ENCODE data around the gene SLITRK5. TPM values are rescaled to one million over a fixed set of nuclear protein-coding genes. Genes with fewer than 3 reads are reported as not detected.
A peak's percentile ranks its signal among the peaks of the same experiment; 100 is the strongest.

SLITRK5 gene
- total RNA-seq (ENCODE audit: unreplicated experiment) = 1.8 TPM
- long read RNA-seq = 0 reads

DNA sequence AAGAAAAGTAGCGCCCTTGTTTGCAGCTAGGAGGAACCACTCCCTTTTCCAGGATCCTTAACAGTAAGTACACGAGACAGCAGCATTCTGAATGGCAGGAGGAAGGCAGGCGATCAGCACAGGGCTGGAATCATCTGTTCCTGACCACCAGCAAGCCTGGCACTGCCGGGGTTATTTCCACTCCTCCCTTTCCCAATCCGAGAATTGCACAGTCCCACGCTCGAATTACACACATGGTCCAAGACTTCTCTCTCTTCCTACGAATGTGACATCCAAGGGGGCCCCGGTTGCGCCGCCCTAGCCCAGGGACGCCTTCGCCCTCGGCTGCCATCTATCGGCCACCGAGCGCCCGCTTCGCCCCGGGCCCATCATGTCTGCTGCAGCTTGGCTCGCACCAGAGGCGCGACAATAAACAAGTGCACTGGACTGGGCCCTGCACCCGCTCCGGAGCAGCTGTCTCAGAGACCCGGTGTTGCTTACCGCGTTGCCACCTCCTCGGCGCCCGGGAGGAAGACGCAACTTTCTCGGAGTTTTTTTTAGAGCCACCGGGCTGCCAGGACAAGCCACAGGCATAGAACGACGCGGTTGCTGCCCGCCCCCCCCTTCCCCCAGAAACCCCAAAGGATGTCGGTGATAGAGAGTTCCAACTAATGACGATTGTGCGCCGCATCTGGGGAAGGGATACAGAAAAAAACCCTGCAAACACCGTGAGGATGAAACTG, at the start of gene SLITRK5:
TSS of gene SLITRK5 (plus strand) at position 341 of the 722 bp plus-strand sequence. CDS start 4,018 bp downstream, outside the sequence.
- peak; percentile 78 for TF ChIP-seq CTCF (IDR thresholded peaks at IDR 0.05; ENCODE audit: partially characterized antibody, unreplicated experiment)
- Mint-ChIP-seq H3K36me3 (ENCODE audit: unreplicated experiment) (peaks cover under 1% of the 10 kb centered on the region), H3K4me1 (ENCODE audit: low read depth, unreplicated experiment) (peaks cover 8% of the 10 kb centered on the region), H3K27ac (ENCODE audit: unreplicated experiment) (peak within 1 kb of the TSS; percentile 78), H3K9me3 (ENCODE audit: unreplicated experiment) (peaks cover 13% of the 10 kb centered on the region), H3K27me3 (ENCODE audit: unreplicated experiment) (peaks cover 17% of the 10 kb centered on the region), H3K4me3 (ENCODE audit: unreplicated experiment) (peak within 1 kb of the TSS; percentile 91)
- peak; percentile 95 for DNase-seq

- no peak for TF ChIP-seq CTCF (IDR thresholded peaks at IDR 0.05; ENCODE audit: partially characterized antibody, unreplicated experiment)
- Mint-ChIP-seq H3K27me3 (ENCODE audit: unreplicated experiment) (no peaks in the 10 kb centered on the region), H3K4me3 (ENCODE audit: unreplicated experiment) (no peak overlapping the region), H3K4me1 (ENCODE audit: low read depth, unreplicated experiment) (no peaks in the 10 kb centered on the region), H3K27ac (ENCODE audit: unreplicated experiment) (no peak overlapping the region), H3K9me3 (ENCODE audit: unreplicated experiment) (no peaks in the 10 kb centered on the region), H3K36me3 (ENCODE audit: unreplicated experiment) (no peaks in the 10 kb centered on the region)
- no peak for DNase-seq
Measured at GRCh38 chr13:87622971-87623370, 48.2 kb upstream of the SLITRK5 start.

GRCh38 chr13:87656306-87656705, 14.9 kb upstream of the SLITRK5 start:
- Mint-ChIP-seq H3K4me1 (ENCODE audit: low read depth, unreplicated experiment) (peaks cover 6% of the 10 kb centered on the region), H3K27ac (ENCODE audit: unreplicated experiment) (no peak overlapping the region), H3K9me3 (ENCODE audit: unreplicated experiment) (no peaks in the 10 kb centered on the region), H3K4me3 (ENCODE audit: unreplicated experiment) (no peak overlapping the region), H3K36me3 (ENCODE audit: unreplicated experiment) (no peaks in the 10 kb centered on the region), H3K27me3 (ENCODE audit: unreplicated experiment) (peaks cover 3% of the 10 kb centered on the region)
- TF ChIP-seq CTCF (IDR thresholded peaks at IDR 0.05; ENCODE audit: partially characterized antibody, unreplicated experiment) = no peak
- DNase-seq = no peak

DNA sequence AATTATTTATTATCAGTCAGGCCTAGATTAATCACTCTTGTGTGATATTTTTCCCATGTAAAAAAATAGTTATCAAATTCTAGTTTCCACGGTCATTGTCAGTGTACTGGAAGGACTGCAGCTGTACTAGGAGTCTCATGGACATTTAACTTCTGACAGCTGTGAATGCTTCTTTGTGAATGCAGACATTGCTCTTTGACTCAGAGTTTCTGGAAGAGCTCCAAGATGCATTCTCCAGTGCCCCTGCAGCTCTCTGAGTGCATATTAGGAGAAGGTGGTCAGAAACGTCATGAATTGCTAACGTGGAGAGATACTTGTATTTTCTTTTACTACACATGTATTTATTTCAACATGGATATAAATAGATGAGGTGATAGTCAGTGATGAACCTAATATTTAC, 9.7 kb upstream of the SLITRK5 start:
- Mint-ChIP-seq H3K27ac (ENCODE audit: unreplicated experiment) (no peak overlapping the region), H3K36me3 (ENCODE audit: unreplicated experiment) (no peaks in the 10 kb centered on the region), H3K9me3 (ENCODE audit: unreplicated experiment) (no peaks in the 10 kb centered on the region), H3K27me3 (ENCODE audit: unreplicated experiment) (no peaks in the 10 kb centered on the region), H3K4me1 (ENCODE audit: low read depth, unreplicated experiment) (peaks cover 2% of the 10 kb centered on the region), H3K4me3 (ENCODE audit: unreplicated experiment) (no peak overlapping the region)
- no peak for TF ChIP-seq CTCF (IDR thresholded peaks at IDR 0.05; ENCODE audit: partially characterized antibody, unreplicated experiment)
- no peak for DNase-seq

DNA sequence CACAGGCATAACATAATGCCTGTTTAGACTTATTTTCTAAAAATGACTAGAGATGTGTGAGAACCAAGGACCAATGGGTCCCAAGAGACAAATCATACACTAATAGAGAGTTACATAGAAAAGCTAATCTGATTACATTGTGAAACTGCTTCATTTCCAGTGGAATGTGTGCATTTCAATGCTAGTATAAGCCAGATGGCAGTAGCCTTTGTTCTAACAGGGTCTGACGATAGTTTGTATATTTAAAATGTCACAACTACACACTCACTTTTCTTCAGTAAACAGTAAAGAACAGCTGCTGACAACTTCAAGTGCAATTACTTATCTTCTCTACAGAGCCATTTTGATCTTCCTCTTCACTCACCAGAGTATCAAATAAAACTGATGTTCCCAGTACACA, 4.3 kb upstream of the SLITRK5 start:
- Mint-ChIP-seq H3K27ac (ENCODE audit: unreplicated experiment) (no peak overlapping the region), H3K27me3 (ENCODE audit: unreplicated experiment) (no peaks in the 10 kb centered on the region), H3K4me1 (ENCODE audit: low read depth, unreplicated experiment) (peaks cover 2% of the 10 kb centered on the region), H3K36me3 (ENCODE audit: unreplicated experiment) (no peaks in the 10 kb centered on the region), H3K4me3 (ENCODE audit: unreplicated experiment) (no peak overlapping the region), H3K9me3 (ENCODE audit: unreplicated experiment) (peaks cover 2% of the 10 kb centered on the region)
- DNase-seq = no peak
- TF ChIP-seq CTCF (IDR thresholded peaks at IDR 0.05; ENCODE audit: partially characterized antibody, unreplicated experiment) = no peak

All from glutamatergic neuron (in vitro differentiated cells).